ENCODE data around the gene CNNM4.

CNNM4 gene

DNA sequence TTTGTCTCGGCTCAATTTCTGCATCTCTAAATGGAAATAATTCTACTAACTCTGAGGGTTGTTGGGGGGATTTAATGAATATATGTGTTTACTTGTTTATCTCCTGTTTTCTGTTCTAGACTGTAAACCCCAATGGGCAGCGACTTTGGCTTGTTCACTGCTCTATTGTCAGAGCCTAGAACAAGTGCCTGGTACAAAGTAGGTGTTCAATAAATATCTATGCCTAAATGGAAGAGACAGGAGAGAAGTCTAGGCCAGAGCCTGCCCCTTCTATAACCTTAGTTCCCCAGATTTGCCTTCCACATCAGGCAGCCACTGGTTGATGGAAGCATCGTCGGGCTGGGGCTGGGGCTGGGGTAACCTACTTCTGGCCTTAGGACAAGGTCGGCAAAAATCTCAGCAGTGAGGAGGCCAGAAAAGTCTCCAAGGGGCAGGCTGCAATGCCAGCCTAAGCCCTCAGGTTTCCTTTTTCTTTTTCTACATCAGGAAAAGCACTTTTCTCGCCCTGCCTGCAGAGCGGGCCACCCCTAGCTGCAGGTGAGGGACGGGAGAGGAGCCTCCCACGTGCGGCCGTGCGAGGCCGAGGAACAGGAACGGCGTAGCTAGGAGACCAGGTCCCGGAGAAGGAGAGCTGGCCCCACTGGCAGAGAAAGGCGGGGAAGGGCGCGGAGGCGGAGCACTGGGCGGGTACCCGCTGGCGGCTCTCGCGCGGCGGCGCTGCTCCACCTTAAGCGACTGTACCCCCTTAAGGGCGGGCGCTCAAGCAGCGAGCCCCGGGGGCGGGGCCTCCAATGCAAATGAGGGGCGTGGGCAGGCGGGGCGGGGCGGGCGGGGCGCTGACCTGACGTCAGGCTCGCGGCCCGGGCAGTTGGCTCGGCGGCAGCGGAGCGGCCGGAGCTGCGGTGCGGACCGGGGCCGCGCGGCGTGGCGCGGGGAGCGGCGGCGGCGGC, at the start of gene CNNM4:
TSS of gene CNNM4 (plus strand) at position 867 of the 950 bp plus-strand sequence. CDS start 98 bp downstream, outside the sequence.
- peak; percentile 93 for DNase-seq (ENCODE audit: low spot score)

DNA sequence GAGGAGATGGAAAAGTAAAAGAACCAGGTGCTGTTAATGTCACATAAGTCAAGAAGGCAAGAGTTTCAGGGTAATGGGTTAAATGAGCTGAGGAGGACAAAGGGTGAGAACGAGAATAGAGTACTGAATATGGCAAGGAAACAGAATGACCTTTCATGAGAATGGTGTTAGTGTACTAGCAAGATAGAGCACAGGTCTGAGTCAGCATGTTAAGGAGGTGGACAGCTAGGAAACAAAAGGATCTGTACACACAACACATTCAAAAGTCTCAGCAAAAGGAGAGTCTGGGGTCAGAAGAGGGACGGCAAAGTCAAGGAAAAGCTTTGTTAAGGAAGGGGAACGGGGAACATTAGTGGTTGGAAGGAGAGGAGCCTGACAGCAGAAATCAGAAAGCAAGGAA, 49.7 kb upstream of the CNNM4 start:
- DNase-seq (ENCODE audit: low spot score) = no peak

DNA sequence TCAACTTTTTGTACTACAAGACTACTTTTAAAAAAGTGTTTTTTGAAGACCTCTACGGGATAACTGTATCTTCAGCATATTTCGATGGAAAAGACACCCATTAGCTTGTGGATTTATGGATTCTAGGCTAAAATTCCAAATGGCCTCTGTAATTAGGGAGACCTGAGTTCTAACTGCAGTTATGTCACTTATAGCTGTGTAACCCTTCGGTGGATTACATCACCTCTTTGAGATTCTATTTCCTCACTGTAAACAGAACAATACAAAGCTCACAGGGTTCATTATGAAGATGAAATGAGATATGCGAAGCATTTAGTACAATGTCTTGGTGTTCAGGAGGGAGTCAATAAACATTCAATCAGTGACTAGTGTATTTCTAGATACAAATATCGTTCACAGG, 45.0 kb upstream of the CNNM4 start:
- DNase-seq (ENCODE audit: low spot score) = no peak

DNA sequence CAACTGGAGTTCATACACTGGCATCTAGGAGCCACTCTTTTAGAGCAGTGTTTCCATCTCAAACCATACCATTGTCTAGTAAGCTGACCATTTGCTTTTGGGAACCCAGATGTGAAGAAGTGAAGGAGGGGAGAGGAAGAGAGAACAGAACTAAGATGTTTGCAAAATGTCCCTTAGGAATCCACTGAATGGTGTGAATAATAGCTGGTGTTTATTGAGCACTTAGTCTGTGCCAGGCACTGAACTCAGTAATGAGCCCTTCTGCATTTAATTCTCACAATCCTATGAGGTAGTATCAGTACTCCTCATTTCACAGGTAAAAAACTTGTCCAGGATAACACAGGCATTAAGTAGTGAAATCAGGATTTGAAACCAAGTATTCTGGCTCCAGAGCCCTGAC, 44.3 kb upstream of the CNNM4 start:
- no peak for DNase-seq (ENCODE audit: low spot score)

DNA sequence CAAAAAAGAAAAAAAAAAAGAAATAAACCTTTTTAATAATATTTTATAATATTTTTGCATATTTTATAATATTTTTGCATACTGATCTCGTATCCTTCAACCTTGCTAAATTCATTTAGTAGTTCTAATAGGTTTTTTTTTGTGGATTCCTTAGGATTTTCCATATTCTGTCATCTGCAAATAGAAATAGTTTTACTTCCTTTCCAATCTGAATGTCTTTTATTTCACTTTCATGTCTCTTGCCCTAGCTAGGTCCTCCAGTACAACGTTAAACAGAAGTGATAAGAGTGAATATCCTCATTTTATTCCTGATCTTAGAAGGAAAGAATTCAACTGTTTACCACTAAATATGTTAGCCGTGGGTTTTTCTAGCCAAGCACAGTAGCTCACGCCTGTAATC, 34.6 kb upstream of the CNNM4 start:
- no peak for DNase-seq (ENCODE audit: low spot score)

DNA sequence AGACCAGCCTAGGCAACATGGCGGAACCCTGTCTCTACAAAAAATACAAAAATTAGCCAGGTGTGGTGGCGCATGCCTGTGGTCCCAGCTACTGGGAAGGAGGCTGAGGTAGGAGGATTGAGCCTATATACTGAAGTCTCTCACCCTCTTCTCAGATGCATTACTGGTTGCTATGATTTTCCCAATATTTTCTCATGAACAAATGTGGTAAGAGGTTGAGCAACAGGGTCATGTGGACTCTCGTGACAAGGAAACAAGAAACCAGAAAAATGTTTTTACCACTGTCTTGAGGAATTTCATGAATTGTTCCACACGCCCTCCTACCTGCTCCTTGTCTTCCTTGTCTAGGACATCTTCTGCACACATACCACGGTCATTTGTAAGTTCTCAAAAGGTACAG, 33.3 kb upstream of the CNNM4 start:
- DNase-seq (ENCODE audit: low spot score) = no peak

DNA sequence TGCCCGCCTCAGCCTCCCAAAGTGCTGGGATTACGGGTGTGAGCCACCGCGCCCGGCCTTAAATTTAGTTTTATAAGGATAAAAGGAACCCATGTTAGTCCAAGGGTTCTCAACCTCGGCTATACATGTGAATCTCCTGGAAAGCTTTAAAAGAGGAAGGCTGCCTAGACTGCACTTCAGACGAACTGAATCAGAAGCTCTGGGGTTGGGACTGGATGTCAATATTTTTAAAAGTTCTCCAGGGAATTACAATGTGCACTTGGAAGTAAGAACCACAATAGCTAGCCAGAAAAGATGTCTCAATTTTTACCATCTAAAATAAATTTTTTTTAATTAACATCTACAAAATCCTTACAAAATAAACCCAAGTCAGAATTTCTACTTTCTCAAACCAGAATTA, 31.0 kb upstream of the CNNM4 start:
- DNase-seq (ENCODE audit: low spot score) = no peak

DNA sequence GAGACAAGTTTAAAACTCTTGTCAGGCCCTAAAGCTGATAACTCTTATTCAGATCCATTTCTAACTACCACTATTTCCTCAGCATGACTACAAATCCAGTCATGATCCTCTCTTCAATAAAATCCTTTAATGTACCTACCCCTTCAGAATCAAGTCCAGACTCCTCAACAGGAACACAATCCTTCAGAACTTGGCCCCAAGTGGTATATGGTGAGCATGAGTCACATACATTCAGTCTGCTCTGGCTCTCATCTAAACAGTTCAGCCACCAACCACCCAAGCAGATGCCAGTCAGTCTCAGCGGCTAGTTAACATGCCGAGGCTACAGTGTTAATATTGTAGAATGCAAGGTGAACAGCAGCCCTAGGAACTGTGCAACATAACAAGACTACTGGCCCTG, 30.5 kb upstream of the CNNM4 start:
- no peak for DNase-seq (ENCODE audit: low spot score)

DNA sequence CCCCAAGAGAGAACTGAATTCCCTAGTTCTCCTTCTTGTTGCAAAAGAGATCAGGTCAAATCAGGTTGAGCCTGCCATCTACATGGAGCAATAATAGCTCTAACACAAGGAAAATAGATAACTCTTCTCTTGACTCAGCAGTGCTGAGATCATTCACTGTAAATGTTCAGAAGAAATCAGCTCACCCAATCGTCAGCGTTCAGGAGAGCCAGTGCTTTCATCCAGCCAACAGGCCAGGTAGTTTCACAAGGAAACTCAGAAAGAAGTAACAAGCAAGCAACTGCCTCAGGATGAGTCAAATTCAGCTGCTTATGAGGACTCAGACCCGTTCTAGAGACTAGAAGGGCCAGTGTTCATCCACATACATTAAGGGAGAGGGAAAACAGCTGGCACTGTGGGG, 26.8 kb upstream of the CNNM4 start:
- no peak for DNase-seq (ENCODE audit: low spot score)

DNA sequence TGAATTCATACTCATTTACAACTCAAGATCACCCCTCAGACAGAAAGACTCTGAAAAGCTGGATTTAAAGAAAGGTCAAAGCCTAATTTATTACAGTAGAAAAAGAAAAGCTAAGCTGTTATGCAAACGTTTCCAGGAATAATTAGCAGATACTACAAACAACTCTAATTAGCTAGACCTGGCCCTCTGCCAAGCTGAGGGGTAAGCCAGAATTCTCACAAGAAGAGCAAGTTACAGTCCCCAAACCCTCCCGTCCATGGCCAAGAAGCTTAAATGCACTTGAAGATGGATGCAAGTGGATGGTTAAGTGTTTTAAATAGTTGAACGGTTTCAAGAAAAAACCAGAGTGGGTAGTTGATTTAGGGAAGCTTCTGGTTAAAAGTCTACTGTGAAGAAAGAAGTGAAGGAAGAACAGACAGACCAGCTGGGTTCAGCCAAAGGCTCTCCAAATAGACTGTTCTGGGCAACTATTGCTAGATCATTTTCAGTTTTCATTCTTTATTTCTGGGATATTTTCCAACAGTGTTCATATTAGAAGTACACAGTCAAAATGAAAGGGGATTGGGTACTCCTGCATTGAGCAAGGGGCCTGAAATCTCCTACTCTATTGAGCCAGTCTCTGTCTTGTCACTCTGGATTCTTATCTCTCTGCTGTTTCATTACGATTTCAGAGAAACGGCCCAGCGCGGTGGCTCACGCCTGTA, 25.7 kb upstream of the CNNM4 start:
- DNase-seq (ENCODE audit: low spot score) = peak; percentile 29

DNA sequence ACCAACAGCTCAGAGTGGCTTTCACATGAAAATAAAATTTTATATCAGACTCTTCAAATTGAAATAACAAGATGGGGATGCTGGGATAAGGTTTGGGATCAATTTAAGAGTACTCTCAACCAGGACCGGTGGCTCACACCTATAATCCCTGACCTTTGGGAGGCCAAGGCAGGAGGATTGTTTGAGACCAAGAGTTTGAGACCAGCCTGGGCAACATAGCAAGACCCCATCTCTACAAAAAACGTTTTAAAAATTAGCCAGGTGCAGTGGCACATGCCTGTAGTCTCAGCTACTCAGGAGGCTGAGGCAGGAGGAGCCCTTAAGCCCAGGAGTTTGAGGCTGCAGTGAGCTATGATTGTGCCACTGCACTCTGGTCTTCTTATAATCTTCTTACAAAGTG, 23.5 kb upstream of the CNNM4 start:
- DNase-seq (ENCODE audit: low spot score) = no peak

DNA sequence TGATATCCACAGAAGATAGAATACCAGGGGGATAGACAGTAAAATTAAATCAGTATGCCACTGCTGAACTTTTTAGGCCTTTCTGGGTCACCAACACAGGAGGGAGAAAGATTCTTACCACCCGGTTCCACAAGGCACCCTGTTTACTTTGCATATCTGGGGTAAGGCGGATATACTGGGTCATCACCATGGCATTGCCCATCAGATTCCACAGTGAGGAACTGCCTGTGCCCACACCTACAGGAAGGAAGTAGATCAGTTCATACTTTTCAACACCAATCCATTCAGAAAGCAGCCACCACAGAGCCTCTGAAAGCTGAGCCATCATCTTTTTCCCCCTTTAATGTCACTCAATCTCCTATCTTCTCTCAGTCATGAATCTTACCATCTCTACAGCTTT, 22.9 kb upstream of the CNNM4 start:
- no peak for DNase-seq (ENCODE audit: low spot score)

DNA sequence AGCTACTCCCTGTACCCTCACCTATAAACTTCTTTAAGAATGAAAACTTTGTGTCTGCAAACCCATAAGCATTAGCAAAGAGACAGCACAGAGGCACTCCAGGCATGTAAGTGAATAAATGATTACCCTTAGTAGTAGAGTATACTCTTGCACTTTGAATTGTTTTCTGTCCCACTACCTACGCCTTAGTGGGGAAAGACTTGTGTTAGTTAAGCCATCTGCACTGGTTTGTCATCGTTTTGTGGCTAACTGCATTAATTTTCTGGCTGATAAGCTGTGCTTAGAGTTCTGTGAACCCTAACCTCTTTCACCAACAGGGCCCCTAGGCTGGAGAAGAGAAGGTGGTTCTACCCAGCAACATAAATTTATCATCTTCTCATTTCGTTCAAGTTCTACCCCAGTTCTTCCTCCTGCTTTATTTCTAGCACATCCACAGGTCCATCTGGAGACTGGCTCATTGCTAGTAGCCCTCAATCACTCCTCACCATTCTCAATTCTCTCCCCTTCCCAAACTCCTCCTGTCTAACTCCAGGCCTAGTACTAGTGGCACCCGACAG, 21.5 kb upstream of the CNNM4 start:
- DNase-seq (ENCODE audit: low spot score) = no peak

DNA sequence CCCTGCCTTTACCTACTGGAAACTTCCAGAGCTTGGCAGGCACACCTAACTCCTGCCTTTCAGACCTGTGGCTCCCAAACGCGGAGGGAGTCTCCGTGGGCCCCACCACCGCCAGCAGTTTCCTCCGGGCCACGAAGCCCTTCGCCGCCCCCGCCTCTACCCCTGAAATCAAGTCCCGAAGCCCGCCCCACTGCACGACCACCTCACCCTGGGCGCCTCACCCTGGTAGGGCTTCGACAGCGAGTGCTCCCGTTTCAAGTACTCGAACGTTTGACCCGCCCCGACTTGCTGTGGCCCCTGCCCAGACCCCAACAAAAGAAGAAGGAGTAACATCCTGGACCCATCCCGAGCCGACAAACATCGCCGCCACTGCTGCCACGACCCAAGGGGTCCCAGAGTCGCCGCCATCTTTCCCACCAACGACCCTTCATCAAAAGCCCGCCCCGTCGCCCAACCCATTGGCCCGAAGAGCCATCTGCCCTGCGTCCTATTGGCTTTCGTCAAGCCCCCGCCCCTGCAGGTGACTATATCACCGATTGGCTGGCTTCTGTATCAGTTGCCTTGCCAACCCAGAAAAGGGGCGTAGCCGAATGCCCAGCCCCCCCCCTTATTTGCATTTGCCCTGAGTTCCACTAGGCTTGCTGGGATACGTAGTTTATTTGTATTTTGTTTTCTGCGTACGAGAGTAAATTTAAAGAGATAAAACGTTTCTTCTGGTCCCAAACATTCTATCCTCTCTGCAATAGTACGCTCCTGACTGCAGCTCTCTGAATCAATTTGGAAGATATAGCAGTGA, 20.9 kb upstream of the CNNM4 start, which contains the start of gene LMAN2L:
TSS of gene LMAN2L (minus strand) at position 432 of the 796 bp plus-strand sequence. CDS start at position 408, 24 bp downstream.
- DNase-seq (ENCODE audit: low spot score) = peak; percentile 99

DNA sequence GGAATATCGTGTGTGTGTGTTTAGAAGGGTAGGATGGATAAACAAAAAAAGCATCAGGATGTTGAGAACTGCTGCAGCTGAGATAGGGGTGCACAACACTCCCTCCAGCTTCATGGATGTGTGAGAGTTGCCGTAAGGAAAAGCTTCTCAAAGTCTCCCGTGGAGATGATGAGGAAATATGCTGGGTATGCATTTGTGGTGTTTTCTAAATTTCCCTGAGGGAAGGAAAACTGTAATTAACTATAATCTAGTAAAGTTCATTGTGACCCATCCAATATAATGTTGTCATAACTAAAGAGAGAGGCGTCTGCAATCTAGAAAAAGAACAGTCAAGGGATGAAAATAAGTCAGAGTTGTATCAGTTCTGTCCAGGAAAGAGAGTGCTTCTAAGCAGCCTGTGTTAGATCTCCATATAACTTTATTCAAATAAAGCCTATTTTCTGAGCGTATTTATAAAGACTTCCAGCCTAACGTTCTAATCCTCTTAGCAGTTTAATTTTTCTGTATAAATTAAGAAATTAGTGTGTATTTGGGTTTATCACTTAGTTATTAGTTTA, 13.6 kb upstream of the CNNM4 start:
- no peak for DNase-seq (ENCODE audit: low spot score)

DNA sequence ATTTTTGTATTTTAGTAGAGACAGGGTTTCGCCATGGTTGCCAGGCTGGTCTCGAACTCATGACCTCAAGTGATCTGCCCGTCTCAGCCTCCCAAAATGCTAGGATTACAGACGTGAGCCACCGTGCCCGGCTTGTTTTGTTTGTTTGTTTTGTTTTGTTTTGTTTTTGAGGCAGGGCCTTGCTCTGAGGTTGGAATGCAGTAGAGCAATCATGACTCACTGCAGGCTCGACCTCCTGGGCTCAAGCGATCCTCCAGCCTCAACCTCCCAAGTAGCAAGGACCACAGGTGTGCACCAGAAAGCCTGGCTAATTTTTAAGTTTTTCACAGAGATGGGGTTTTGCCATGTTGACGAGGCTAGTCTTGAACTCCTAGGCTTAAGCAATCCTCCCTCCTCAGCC, 8.9 kb upstream of the CNNM4 start:
- no peak for DNase-seq (ENCODE audit: low spot score)

DNA sequence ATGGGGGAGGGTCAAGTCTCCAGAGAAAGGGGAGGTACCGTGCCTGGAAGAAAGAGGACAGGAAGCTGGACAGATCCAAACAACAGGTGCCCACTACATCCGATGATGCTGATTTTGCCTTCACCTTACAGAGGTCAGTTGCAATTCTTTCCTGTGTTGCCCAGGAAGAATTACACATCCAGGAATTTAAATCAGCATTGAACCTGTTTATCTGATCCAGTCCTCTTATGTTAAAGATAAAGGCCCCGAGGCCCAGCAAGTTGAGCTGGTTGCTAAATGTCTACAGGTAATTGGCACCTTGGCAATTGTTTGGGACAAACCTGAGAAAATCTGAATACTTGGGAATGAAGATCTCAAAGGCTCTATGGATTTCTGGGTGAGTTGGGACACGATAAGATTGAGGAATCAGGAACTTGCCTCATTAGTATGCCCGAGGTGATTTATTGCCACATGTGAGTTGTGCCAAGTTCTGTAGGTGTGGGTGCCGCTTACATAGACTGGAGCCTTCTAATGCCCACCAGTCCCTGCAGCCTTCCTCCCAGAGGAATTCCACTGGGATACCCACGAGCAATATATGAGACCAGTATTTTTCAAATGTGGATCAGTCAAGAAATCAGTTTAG, 6.9 kb upstream of the CNNM4 start:
- DNase-seq (ENCODE audit: low spot score) = no peak

DNA sequence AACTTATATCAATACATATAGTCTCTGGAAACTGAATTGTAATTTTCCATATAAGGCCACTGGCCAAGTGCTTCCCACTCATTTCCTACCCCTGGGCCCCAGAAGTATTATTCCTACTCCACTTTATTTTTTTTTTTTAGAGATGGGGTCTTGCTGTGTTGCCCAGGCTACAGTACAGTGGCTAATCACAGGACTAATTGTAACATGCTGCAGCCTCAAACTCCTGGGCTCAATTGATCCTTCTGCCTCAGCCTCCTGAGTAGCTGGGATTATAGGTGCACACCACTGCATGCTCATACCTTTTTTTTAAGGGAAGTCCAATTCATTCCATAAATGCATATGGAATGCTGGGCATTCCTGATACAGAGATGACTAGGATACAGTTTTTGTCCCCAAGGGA, 6.4 kb upstream of the CNNM4 start:
- DNase-seq (ENCODE audit: low spot score) = no peak

DNA sequence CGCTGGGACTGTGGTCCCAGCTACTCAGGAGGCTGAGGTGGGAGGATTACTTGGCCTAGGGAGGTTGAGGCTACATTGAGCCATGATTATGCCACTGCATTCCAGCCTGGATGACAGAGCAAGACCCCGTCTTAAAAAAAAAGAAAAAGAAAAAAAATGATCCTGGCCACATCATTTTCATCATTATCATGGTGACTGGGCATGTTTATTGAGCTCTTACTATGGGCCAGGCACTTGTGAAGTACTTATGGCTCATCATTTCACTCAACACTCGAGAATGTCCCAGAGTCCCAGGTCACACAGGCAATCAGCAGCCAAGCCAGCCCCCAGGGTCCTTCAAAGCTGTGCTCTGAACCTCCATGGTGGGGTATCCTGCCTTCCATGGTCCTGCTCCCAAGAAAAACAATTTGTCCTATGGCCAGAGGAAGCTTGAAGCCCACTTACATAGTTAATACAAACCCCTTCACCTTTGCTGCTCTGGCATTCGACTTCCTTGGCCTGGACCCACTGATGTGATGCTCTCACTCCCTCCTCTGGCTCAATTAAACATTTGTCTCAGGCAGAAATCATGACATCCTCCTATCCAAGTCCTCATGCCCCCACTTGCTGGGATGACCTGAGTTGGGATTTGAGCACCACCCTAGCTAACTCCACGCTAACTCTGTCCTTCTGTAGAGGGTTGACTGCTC, 3.8 kb upstream of the CNNM4 start:
- no peak for DNase-seq (ENCODE audit: low spot score)

DNA sequence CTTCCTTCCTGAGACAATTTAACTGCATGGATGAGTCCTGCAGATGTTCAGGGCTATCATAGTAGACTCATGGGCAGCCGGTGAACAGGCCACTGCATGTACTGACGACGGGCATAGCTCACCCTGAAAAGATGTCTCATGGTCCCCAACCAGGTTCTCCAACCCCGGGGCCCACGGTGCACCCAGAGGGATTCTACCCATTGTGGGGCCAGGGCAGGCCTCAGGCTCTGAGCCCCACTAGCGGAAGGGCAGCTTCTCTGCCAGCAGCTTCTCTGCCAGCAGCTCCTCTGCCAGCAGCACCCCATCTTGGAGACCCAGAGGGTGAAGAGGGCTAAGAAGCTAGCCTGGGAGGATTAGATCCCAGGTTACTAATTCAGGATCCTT, 3.2 kb upstream of the CNNM4 start:
- no peak for DNase-seq (ENCODE audit: low spot score)

DNA sequence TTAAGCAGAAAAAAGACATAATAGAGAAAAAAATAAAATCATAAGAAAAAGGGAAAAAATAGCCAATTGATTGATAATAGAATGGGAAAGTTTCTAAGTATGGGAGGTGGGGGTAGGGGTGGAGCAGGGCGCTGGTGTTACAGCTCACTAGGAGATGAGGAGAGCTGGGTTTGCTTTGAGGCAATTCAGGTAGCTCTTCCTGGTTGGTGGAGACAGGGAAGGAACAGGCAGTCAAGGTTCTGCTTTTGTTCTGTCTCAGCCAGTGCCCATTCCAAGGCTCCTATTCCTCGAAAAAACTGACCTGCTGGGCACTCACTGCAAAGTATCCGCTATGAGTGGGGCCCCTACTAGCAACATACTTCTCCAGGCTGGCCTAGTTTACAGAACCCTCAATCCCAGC, 1.7 kb upstream of the CNNM4 start:
- DNase-seq (ENCODE audit: low spot score) = no peak
